HepG2 (cell line): Measurements from ENCODE around the gene SYTL3. TPM values are rescaled to one million over a fixed set of nuclear protein-coding genes. Genes with fewer than 3 reads are reported as not detected.

Source experiments
- ESRRA ChIP-seq: sonication (generic); formaldehyde crosslinking; IDR thresholded peaks from 2 replicates; pipeline ENCODE4 v1.5.1; 2020; ENCODE audit warnings: mild to moderate bottlenecking, low read depth, missing genetic modification reagents
- FIP1L1 ChIP-seq: fragments of 200-400 bp; formaldehyde crosslinking; IDR thresholded peaks from 2 replicates; pipeline ENCODE4 v1.6.1; 2018; ENCODE audit warnings: low read depth, mild to moderate bottlenecking, low read length, moderate library complexity, borderline replicate concordance; ENCODE audit not compliant: insufficient read depth
- FOXK2 ChIP-seq: fragments of 450-650 bp; IDR thresholded peaks from 2 replicates; pipeline ENCODE4 v1.6.1; 2016
- PCBP1 ChIP-seq: fragments of 200-400 bp; formaldehyde crosslinking; IDR thresholded peaks from 2 replicates; pipeline ENCODE4 v1.6.1; 2017; ENCODE audit warnings: mild to moderate bottlenecking, low read depth, low read length, borderline replicate concordance
- SIX1 ChIP-seq: sonication (generic); formaldehyde crosslinking; IDR thresholded peaks from 2 replicates; pipeline ENCODE4 v1.4.0; 2020; ENCODE audit warnings: missing genetic modification reagents, borderline replicate concordance
- SRSF1 ChIP-seq: fragments of 200-400 bp; formaldehyde crosslinking; optimal IDR thresholded peaks from 2 replicates; pipeline ENCODE3; 2017; ENCODE audit warnings: mild to moderate bottlenecking, low read depth, low read length, moderate library complexity
- SUZ12 ChIP-seq: fragments of 150-350 bp; IDR thresholded peaks from 2 replicates; pipeline ENCODE4 v1.6.1; 2014; ENCODE audit warnings: low read depth, low read length
- ZNF337 ChIP-seq: sonication (generic); formaldehyde crosslinking; IDR thresholded peaks from 2 replicates; pipeline ENCODE4 v1.5.1; 2020; ENCODE audit warnings: missing genetic modification reagents, low read depth, mild to moderate bottlenecking, borderline replicate concordance
- ZNF564 ChIP-seq: sonication (generic); formaldehyde crosslinking; IDR thresholded peaks from 2 replicates; pipeline ENCODE4 v1.8.1; 2023; ENCODE audit warnings: mild to moderate bottlenecking, missing genetic modification reagents
- polyA plus RNA-seq, 8 experiments: library from polyadenylated mRNA; depleted of rRNA in 3 of 8; stranded (reverse) in 7 of 8; unstranded in 1 of 8; fragments of >200 nt; fragmentation: Illumina TruSeq in 4 of 8; extraction: Trizol in 4 of 8; gene quantifications; 2 replicates each; pipeline versions ENCODE4 v1.2.1 to v1.2.3, GENCODE V29; 2011 to 2016; ENCODE audit warnings: low read depth in 4 of 8, missing spikeins in 1 of 8, mixed read lengths in 1 of 8; ENCODE audit not compliant: insufficient read depth in 1 of 8
- total RNA-seq, 5 experiments: library from RNA; depleted of rRNA; stranded (reverse); fragments of >200 nt; fragmentation: Illumina TruSeq; extraction: Trizol; gene quantifications; 2 replicates each; pipeline ENCODE4 v1.2.3, GENCODE V29; 2016; ENCODE audit warnings: low read depth in 1 of 5
- TF ChIP-seq, protein P1 (sequence below): sonication (generic); formaldehyde crosslinking; IDR thresholded peaks from 2 replicates; pipeline ENCODE4 v1.5.0; 2020; ENCODE audit warnings: mild to moderate bottlenecking, missing genetic modification reagents
- TF ChIP-seq, protein P2 (sequence below): sonication (generic); formaldehyde crosslinking; IDR thresholded peaks from 2 replicates; pipeline ENCODE4 v1.4.0; 2020; ENCODE audit warnings: missing genetic modification reagents, borderline replicate concordance
- TF ChIP-seq, protein P3 (sequence below): sonication (generic); formaldehyde crosslinking; IDR thresholded peaks from 2 replicates; pipeline ENCODE4 v1.8.0; 2022; ENCODE audit warnings: mild to moderate bottlenecking, missing genetic modification reagents, moderate library complexity
- TF ChIP-seq, protein P4 (sequence below): sonication (generic); formaldehyde crosslinking; IDR thresholded peaks from 2 replicates; pipeline ENCODE4 v1.8.1; 2023; ENCODE audit warnings: mild to moderate bottlenecking, inconsistent platforms, moderate library complexity, missing genetic modification reagents, borderline replicate concordance
- TF ChIP-seq, protein P5 (sequence below): sonication (generic); formaldehyde crosslinking; IDR thresholded peaks from 2 replicates; pipeline ENCODE4 v1.5.0; 2020; ENCODE audit warnings: mild to moderate bottlenecking, missing genetic modification reagents
- TF ChIP-seq, protein P6 (sequence below): sonication (generic); formaldehyde crosslinking; IDR thresholded peaks from 2 replicates; pipeline ENCODE4 v1.4.0; 2020; ENCODE audit warnings: mild to moderate bottlenecking, low read depth, missing genetic modification reagents
- TF ChIP-seq, protein P7 (sequence below): IDR thresholded peaks from 2 replicates; pipeline ENCODE4 v1.6.1; 2016; ENCODE audit warnings: missing genetic modification reagents, missing compliant biosample characterization

The SYTL3 gene
- total and polyA plus RNA-seq, 2 of the 13 experiments (the other 11 are each of a cell fraction or from before 2014, with no cell fraction given), result 0.11 to 0.28 TPM

DNA sequence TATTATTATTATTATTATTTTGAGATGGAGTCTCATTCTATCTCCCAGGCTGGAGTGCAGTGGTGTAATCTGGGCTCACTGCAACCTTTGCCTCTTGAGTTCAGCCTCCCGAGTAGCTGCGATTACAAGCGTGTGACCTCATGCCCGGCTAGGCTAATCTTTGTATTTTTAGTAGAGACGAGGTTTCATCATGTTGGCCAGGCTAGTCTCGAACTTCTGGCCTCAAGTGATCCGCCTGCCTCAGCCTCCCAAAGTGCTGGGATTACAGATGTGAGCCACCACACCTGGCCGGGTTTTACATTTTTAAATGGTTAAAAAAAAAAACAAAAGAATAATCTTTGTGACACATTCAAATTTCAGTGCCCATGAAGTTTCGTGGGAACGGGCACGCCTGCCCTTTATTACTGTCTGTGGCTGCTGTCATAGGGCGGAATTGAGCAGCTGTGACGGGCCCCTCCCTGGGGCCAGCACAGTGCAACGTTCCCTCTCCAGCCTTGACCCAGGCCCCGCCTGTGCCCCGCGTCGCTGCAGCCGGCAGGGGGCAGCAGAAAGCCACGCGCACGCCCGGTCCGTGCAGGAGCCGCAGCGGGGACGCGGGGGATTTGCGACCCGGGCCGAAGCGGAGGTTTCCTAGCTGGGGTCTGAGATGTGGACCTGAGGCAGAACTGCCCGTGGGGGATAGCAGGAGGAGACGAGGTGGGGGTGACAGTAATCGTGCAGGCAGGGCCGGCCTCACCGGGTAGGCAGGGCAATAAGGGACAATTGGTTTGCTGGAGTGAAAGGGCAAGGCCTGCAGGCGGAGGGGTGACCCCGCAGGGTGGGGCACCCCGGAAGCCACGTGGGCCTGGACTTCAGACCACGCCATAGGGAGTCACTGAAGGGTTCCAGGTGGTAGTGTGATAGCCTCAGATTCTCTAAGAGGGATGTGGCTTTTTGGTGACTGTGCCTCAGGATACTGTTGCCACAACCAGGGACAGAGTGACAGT lies 54.3 kb downstream of the SYTL3 start (continued):
- TF ChIP-seq, protein P1, sequence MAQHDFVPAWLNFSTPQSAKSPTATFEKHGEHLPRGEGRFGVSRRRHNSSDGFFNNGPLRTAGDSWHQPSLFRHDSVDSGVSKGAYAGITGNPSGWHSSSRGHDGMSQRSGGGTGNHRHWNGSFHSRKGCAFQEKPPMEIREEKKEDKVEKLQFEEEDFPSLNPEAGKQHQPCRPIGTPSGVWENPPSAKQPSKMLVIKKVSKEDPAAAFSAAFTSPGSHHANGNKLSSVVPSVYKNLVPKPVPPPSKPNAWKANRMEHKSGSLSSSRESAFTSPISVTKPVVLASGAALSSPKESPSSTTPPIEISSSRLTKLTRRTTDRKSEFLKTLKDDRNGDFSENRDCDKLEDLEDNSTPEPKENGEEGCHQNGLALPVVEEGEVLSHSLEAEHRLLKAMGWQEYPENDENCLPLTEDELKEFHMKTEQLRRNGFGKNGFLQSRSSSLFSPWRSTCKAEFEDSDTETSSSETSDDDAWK (CRISPR knock-in tag), result no peak
- peak; percentile 82 for TF ChIP-seq SRSF1
- peak; percentile 81; the same call in 1 of the 2 replicates for TF ChIP-seq ZNF564
- TF ChIP-seq ESRRA (CRISPR knock-in tag), result peak; percentile 88
- no peak for TF ChIP-seq FOXK2
- no peak for TF ChIP-seq FIP1L1
- TF ChIP-seq, protein P2, sequence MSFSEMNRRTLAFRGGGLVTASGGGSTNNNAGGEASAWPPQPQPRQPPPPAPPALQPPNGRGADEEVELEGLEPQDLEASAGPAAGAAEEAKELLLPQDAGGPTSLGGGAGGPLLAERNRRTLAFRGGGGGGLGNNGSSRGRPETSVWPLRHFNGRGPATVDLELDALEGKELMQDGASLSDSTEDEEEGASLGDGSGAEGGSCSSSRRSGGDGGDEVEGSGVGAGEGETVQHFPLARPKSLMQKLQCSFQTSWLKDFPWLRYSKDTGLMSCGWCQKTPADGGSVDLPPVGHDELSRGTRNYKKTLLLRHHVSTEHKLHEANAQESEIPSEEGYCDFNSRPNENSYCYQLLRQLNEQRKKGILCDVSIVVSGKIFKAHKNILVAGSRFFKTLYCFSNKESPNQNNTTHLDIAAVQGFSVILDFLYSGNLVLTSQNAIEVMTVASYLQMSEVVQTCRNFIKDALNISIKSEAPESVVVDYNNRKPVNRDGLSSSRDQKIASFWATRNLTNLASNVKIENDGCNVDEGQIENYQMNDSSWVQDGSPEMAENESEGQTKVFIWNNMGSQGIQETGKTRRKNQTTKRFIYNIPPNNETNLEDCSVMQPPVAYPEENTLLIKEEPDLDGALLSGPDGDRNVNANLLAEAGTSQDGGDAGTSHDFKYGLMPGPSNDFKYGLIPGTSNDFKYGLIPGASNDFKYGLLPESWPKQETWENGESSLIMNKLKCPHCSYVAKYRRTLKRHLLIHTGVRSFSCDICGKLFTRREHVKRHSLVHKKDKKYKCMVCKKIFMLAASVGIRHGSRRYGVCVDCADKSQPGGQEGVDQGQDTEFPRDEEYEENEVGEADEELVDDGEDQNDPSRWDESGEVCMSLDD (CRISPR knock-in tag), result peak; percentile 79; the same call in 1 of the 2 replicates
- 0 out of 2 replicates have a peak, but pooled peaks have one; percentile 20 for TF ChIP-seq SUZ12
- TF ChIP-seq, protein P3, sequence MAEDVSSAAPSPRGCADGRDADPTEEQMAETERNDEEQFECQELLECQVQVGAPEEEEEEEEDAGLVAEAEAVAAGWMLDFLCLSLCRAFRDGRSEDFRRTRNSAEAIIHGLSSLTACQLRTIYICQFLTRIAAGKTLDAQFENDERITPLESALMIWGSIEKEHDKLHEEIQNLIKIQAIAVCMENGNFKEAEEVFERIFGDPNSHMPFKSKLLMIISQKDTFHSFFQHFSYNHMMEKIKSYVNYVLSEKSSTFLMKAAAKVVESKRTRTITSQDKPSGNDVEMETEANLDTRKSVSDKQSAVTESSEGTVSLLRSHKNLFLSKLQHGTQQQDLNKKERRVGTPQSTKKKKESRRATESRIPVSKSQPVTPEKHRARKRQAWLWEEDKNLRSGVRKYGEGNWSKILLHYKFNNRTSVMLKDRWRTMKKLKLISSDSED (CRISPR knock-in tag), result no peak
- TF ChIP-seq SIX1, result no peak
- TF ChIP-seq ZNF337, result 0 out of 2 replicates have a peak, but pooled peaks have one; percentile 87
- TF ChIP-seq, protein P4, sequence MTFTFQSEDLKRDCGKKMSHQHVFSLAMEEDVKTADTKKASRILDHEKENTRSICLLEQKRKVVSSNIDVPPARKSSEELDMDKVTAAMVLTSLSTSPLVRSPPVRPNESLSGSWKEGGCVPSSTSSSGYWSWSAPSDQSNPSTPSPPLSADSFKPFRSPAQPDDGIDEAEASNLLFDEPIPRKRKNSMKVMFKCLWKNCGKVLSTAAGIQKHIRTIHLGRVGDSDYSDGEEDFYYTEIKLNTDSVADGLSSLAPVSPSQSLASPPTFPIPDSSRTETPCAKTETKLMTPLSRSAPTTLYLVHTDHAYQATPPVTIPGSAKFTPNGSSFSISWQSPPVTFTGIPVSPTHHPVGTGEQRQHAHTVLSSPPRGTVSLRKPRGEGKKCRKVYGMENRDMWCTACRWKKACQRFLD, result peak; percentile 93; the same call in 1 of the 2 replicates
- TF ChIP-seq PCBP1, result no peak
- TF ChIP-seq, protein P5, sequence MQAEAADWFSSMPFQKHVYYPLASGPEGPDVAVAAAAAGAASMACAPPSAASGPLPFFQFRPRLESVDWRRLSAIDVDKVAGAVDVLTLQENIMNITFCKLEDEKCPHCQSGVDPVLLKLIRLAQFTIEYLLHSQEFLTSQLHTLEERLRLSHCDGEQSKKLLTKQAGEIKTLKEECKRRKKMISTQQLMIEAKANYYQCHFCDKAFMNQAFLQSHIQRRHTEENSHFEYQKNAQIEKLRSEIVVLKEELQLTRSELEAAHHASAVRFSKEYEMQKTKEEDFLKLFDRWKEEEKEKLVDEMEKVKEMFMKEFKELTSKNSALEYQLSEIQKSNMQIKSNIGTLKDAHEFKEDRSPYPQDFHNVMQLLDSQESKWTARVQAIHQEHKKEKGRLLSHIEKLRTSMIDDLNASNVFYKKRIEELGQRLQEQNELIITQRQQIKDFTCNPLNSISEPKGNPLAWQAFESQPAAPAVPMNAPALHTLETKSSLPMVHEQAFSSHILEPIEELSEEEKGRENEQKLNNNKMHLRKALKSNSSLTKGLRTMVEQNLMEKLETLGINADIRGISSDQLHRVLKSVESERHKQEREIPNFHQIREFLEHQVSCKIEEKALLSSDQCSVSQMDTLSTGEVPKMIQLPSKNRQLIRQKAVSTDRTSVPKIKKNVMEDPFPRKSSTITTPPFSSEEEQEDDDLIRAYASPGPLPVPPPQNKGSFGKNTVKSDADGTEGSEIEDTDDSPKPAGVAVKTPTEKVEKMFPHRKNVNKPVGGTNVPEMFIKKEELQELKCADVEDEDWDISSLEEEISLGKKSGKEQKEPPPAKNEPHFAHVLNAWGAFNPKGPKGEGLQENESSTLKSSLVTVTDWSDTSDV (CRISPR knock-in tag), result no peak
- TF ChIP-seq, protein P6, sequence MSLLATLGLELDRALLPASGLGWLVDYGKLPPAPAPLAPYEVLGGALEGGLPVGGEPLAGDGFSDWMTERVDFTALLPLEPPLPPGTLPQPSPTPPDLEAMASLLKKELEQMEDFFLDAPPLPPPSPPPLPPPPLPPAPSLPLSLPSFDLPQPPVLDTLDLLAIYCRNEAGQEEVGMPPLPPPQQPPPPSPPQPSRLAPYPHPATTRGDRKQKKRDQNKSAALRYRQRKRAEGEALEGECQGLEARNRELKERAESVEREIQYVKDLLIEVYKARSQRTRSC, result no peak
- TF ChIP-seq, protein P7, sequence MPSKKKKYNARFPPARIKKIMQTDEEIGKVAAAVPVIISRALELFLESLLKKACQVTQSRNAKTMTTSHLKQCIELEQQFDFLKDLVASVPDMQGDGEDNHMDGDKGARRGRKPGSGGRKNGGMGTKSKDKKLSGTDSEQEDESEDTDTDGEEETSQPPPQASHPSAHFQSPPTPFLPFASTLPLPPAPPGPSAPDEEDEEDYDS (CRISPR knock-in tag), result peak; percentile 63; the same call in 1 of the 2 replicates
